Measurements from ENCODE around the gene DELE1. TPM values are rescaled to one million over a fixed set of nuclear protein-coding genes. Genes with fewer than 3 reads are reported as not detected.
A peak's percentile ranks its signal among the peaks of the same experiment; 100 is the strongest.

Gene DELE1
- total and polyA plus RNA-seq, 2 donors (not counting 1 experiment from before 2014, with no cell fraction given) = 38.6 to 40.5 TPM

DNA sequence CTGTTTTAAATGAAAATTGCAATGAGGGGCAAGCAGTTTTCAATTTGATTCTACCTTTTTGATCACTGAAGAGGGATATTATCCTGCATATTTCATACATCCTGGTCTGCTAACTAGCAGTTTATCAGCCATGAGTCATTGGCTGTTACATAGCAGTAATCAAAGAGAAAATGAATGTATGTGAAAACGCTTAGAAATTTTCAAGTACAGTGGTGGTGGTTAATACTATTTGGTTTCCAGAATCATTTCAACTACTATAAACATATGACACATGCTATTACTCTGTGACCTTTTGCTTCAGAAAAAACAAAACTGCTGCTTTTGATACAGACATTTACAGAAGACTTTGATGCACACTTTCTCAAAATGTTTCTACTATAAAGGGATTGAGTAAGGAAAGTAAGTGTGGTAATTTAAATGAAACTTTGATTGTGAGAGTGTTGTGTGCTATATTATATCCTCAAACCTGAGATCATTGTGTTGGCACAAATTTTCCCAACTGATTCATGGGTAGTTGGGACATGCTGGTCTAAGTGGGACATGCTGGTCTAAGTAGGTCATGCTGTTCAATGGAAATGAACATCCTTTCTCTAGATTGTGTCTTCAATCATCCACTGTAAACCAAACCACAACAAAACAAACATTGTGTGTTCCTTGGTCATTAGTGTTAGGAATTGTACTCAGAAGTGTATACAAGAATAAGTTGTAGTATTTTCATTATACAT lies 50.4 kb downstream of the DELE1 start:
- peak overlapping the region; percentile 46 for H3K4me2 ChIP-seq (ENCODE audit: extremely low read depth, insufficient read depth, low read length)
- DNase-seq (ENCODE audit: low read depth in 2 of 2) = peak; percentile 78 to 83
- H3K4me3 ChIP-seq (replicated peaks in 1 of 4; ENCODE audit: control extremely low read depth in 1 of 4, insufficient read depth in 1 of 4, low read depth in 3 of 4, low read length in 4 of 4) = peak overlapping the region in 1 of 4 experiments; percentile 23
- H3K4me1 ChIP-seq (ENCODE audit: control insufficient read depth, extremely low read depth, insufficient read depth, low read length) = peaks cover 19% of the 10 kb centered on the region
- no peak overlapping the region for H3K27ac ChIP-seq (ENCODE audit: insufficient read depth, low read length)
- peaks cover 8% of the 10 kb centered on the region for H3K36me3 ChIP-seq (ENCODE audit: control insufficient read depth, insufficient read depth, low read length)
- H4K20me1 ChIP-seq (ENCODE audit: control insufficient read depth, extremely low read depth, insufficient read depth, low read length) = no peaks in the 10 kb centered on the region
- no peaks in the 10 kb centered on the region for H3K27me3 ChIP-seq (ENCODE audit: control insufficient read depth, insufficient read depth, low read length)
- no peak overlapping the region for H2AFZ ChIP-seq (ENCODE audit: low read length)
- TF ChIP-seq, protein P1, sequence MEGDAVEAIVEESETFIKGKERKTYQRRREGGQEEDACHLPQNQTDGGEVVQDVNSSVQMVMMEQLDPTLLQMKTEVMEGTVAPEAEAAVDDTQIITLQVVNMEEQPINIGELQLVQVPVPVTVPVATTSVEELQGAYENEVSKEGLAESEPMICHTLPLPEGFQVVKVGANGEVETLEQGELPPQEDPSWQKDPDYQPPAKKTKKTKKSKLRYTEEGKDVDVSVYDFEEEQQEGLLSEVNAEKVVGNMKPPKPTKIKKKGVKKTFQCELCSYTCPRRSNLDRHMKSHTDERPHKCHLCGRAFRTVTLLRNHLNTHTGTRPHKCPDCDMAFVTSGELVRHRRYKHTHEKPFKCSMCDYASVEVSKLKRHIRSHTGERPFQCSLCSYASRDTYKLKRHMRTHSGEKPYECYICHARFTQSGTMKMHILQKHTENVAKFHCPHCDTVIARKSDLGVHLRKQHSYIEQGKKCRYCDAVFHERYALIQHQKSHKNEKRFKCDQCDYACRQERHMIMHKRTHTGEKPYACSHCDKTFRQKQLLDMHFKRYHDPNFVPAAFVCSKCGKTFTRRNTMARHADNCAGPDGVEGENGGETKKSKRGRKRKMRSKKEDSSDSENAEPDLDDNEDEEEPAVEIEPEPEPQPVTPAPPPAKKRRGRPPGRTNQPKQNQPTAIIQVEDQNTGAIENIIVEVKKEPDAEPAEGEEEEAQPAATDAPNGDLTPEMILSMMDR (conservative IDR thresholded peaks at IDR 0.05 in 1 of 2, IDR thresholded peaks at IDR 0.05 in 1 of 2; ENCODE audit: low read depth in 1 of 2, low read length in 2 of 2) = no peak
- no peak for TF ChIP-seq EZH2 (IDR thresholded peaks at IDR 0.05; ENCODE audit: low read length, missing control alignments)
- peaks cover 22% of the 10 kb centered on the region for H3K79me2 ChIP-seq (ENCODE audit: control insufficient read depth, insufficient read depth, low read length)
- no peaks in the 10 kb centered on the region for H3K9me3 ChIP-seq (ENCODE audit: control insufficient read depth, insufficient read depth, low read depth, low read length)
- H3K9ac ChIP-seq (ENCODE audit: insufficient read depth, low read length) = no peak overlapping the region

DNA sequence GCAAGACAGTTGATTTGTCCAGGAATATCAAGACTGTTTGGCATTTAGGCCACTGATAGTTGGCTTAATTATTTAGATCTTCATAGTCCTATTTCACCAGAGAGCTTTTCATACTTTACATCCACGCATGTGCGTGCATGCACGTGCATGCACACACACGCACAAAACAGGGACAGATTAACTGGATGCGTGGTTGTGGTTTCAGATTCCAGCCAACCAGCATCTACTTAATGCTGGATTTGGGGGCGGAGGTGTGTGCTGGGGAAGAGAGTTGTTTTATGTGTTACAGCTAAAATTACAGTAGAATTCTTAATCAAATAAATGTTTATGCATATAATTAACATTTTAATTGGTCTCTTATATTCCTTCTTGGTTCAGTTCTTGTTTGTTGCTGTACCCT lies 52.5 kb downstream of the DELE1 start:
- no peak overlapping the region for H3K4me3 ChIP-seq (replicated peaks in 1 of 4; ENCODE audit: control extremely low read depth in 1 of 4, insufficient read depth in 1 of 4, low read depth in 3 of 4, low read length in 4 of 4)
- no peaks in the 10 kb centered on the region for H3K27me3 ChIP-seq (ENCODE audit: control insufficient read depth, insufficient read depth, low read length)
- no peaks in the 10 kb centered on the region for H3K9me3 ChIP-seq (ENCODE audit: control insufficient read depth, insufficient read depth, low read depth, low read length)
- no peak overlapping the region for H2AFZ ChIP-seq (ENCODE audit: low read length)
- H3K9ac ChIP-seq (ENCODE audit: insufficient read depth, low read length) = no peak overlapping the region
- no peak overlapping the region for H3K27ac ChIP-seq (ENCODE audit: insufficient read depth, low read length)
- DNase-seq (ENCODE audit: low read depth in 2 of 2) = no peak
- H3K36me3 ChIP-seq (ENCODE audit: control insufficient read depth, insufficient read depth, low read length) = peaks cover 12% of the 10 kb centered on the region
- no peaks in the 10 kb centered on the region for H4K20me1 ChIP-seq (ENCODE audit: control insufficient read depth, extremely low read depth, insufficient read depth, low read length)
- TF ChIP-seq, protein P1 (conservative IDR thresholded peaks at IDR 0.05 in 1 of 2, IDR thresholded peaks at IDR 0.05 in 1 of 2; ENCODE audit: low read depth in 1 of 2, low read length in 2 of 2) = no peak
- no peak for TF ChIP-seq EZH2 (IDR thresholded peaks at IDR 0.05; ENCODE audit: low read length, missing control alignments)
- no peak overlapping the region for H3K4me2 ChIP-seq (ENCODE audit: extremely low read depth, insufficient read depth, low read length)
- peaks cover 12% of the 10 kb centered on the region for H3K4me1 ChIP-seq (ENCODE audit: control insufficient read depth, extremely low read depth, insufficient read depth, low read length)
- H3K79me2 ChIP-seq (ENCODE audit: control insufficient read depth, insufficient read depth, low read length) = peaks cover 6% of the 10 kb centered on the region

DNA sequence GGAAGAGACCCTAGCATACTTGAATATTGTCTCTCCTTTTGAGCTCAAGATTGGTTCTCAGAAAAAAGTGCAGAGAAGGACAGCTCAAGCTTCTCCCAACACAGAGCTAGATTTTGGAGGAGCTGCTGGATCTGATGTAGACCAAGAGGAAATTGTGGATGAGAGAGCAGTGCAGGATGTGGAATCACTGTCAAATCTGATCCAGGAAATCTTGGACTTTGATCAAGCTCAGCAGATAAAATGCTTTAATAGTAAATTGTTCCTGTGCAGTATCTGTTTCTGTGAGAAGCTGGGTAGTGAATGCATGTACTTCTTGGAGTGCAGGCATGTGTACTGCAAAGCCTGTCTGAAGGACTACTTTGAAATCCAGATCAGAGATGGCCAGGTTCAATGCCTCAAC lies 54.7 kb downstream of the DELE1 start:
- no peaks in the 10 kb centered on the region for H3K27me3 ChIP-seq (ENCODE audit: control insufficient read depth, insufficient read depth, low read length)
- peaks cover 12% of the 10 kb centered on the region for H3K4me1 ChIP-seq (ENCODE audit: control insufficient read depth, extremely low read depth, insufficient read depth, low read length)
- H3K79me2 ChIP-seq (ENCODE audit: control insufficient read depth, insufficient read depth, low read length) = no peaks in the 10 kb centered on the region
- H3K36me3 ChIP-seq (ENCODE audit: control insufficient read depth, insufficient read depth, low read length) = peaks cover 12% of the 10 kb centered on the region
- TF ChIP-seq EZH2 (IDR thresholded peaks at IDR 0.05; ENCODE audit: low read length, missing control alignments) = no peak
- TF ChIP-seq, protein P1 (conservative IDR thresholded peaks at IDR 0.05 in 1 of 2, IDR thresholded peaks at IDR 0.05 in 1 of 2; ENCODE audit: low read depth in 1 of 2, low read length in 2 of 2) = no peak
- H3K9ac ChIP-seq (ENCODE audit: insufficient read depth, low read length) = no peak overlapping the region
- DNase-seq (ENCODE audit: low read depth in 2 of 2) = no peak
- no peak overlapping the region for H3K27ac ChIP-seq (ENCODE audit: insufficient read depth, low read length)
- no peaks in the 10 kb centered on the region for H3K9me3 ChIP-seq (ENCODE audit: control insufficient read depth, insufficient read depth, low read depth, low read length)
- H2AFZ ChIP-seq (ENCODE audit: low read length) = no peak overlapping the region
- H4K20me1 ChIP-seq (ENCODE audit: control insufficient read depth, extremely low read depth, insufficient read depth, low read length) = no peaks in the 10 kb centered on the region
- no peak overlapping the region for H3K4me2 ChIP-seq (ENCODE audit: extremely low read depth, insufficient read depth, low read length)
- H3K4me3 ChIP-seq (replicated peaks in 1 of 4; ENCODE audit: control extremely low read depth in 1 of 4, insufficient read depth in 1 of 4, low read depth in 3 of 4, low read length in 4 of 4) = no peak overlapping the region

All from fibroblast of lung (primary cell).